ENCODE results near the gene LEP. TPM values are rescaled to one million over a fixed set of nuclear protein-coding genes. Genes with fewer than 3 reads are reported as not detected.

Gene LEP
- total and polyA plus RNA-seq, 4 donors, result 0.02 TPM; not detected in 3

- no peak for TF ChIP-seq FOXA1 (IDR thresholded peaks at IDR 0.05)
- TF ChIP-seq ZBTB33 (IDR thresholded peaks at IDR 0.05), result no peak
- no peaks in the 10 kb centered on the region for H3K9me3 ChIP-seq (ENCODE audit: control insufficient read depth in 4 of 4, low read length in 3 of 4)
- H3K9ac ChIP-seq (ENCODE audit: low read depth in 1 of 2, low read length in 2 of 2), result no peak overlapping the region
- peaks cover 5 to 68% (median 45%) of the 10 kb centered on the region in 4 donors for H3K36me3 ChIP-seq (ENCODE audit: control insufficient read depth in 4 of 4, insufficient read depth in 3 of 4, low read depth in 1 of 4, low read length in 3 of 4)
- H3K27me3 ChIP-seq (ENCODE audit: control insufficient read depth in 4 of 4, insufficient read depth in 4 of 4, low read length in 3 of 4), result no peaks in the 10 kb centered on the region
- no peaks in the 10 kb centered on the region for H3K4me1 ChIP-seq (ENCODE audit: control insufficient read depth in 4 of 4, insufficient read depth in 4 of 4, low read length in 3 of 4)
- H3K4me3 ChIP-seq (ENCODE audit: low read depth in 1 of 3, low read length in 3 of 3), result no peak overlapping the region
- DNase-seq (ENCODE audit: low spot score), result no peak
- WGBS, result 95% methylated on average over 2 of the region's 2 CpGs
- no peak overlapping the region for H3K27ac ChIP-seq (ENCODE audit: low read depth in 1 of 2, low read length in 2 of 2)
These were observed 66.0 kb downstream of the LEP start for GRCh38 chr7:128307061-128307460.

Small RNAs within 50 kb of the gene (small RNA-seq; reads per million reads assigned to genes)
- gene MIR129-1, result not detected

Other genes starting within 250 kb of the LEP start
- 1 to 10 TPM in 1 of 2 donors, under 1 TPM in 1; 0.75 to 2.7 TPM for gene LRRC4, start 209.8 kb upstream of the LEP start, total RNA-seq
- 1 to 10 TPM in 1 of 2 donors, under 1 TPM in 1; 0.54 to 1.6 TPM for gene LRRC4, start 209.8 kb upstream of the LEP start, polyA plus RNA-seq
- 10 to 100 TPM in 1 of 2 donors, 1 to 10 TPM in 1; 3.6 to 16.1 TPM for gene RBM28, start 102.6 kb downstream of the LEP start, total RNA-seq
- gene RBM28, start 102.6 kb downstream of the LEP start, polyA plus RNA-seq, result 10 to 100 TPM in 1 of 2 donors, 1 to 10 TPM in 1; 9.1 to 14.4 TPM
- under 1 TPM in 1 of 2 donors, not detected in 1; 0.14 TPM for gene PRRT4, start 120.4 kb downstream of the LEP start, total RNA-seq
- gene PRRT4, start 120.4 kb downstream of the LEP start, polyA plus RNA-seq, result under 1 TPM in 1 of 2 donors, not detected in 1; 0.13 TPM
- gene IMPDH1, start 168.7 kb downstream of the LEP start, total RNA-seq, result 10 to 100 TPM in 1 of 2 donors, 1 to 10 TPM in 1; 5.0 to 11.1 TPM
- 1 to 10 TPM; 2.4 to 5.4 TPM for gene IMPDH1, start 168.7 kb downstream of the LEP start, polyA plus RNA-seq
- 1 to 10 TPM; 5.2 to 5.6 TPM for gene HILPDA, start 214.6 kb downstream of the LEP start, total RNA-seq
- 1 to 10 TPM; 3.9 to 5.1 TPM for gene HILPDA, start 214.6 kb downstream of the LEP start, polyA plus RNA-seq
- 10 to 100 TPM; 15.8 to 20.7 TPM for gene METTL2B, start 235.5 kb downstream of the LEP start, total RNA-seq
- gene METTL2B, start 235.5 kb downstream of the LEP start, polyA plus RNA-seq, result 1 to 10 TPM; 6.8 to 8.3 TPM

Measured in liver (tissue), 10 donors.